ENCODE measurements around the gene MRPL23.

- no peak for TF ChIP-seq SNAI2 (CRISPR knock-in tag; IDR thresholded peaks at IDR 0.05)
- TF ChIP-seq RARB (CRISPR knock-in tag; IDR thresholded peaks at IDR 0.05): no peak
- no peak for TF ChIP-seq ISL1 (CRISPR knock-in tag; IDR thresholded peaks at IDR 0.05)
- no peak for TF ChIP-seq ZFP3 (CRISPR knock-in tag; IDR thresholded peaks at IDR 0.05)
- no peak for TF ChIP-seq PATZ1 (CRISPR knock-in tag; IDR thresholded peaks at IDR 0.05; ENCODE audit: borderline replicate concordance)
These were observed 40.3 kb upstream of the MRPL23 start for GRCh38 chr11:1906611-1907423.

All from SK-N-SH treated with all-trans-retinoic acid at 6 μM for 48 hours (cell line).